ENCODE results near the gene NHLRC2. TPM values are rescaled to one million over a fixed set of nuclear protein-coding genes. Genes with fewer than 3 reads are reported as not detected.

Gene NHLRC2
- total and polyA plus RNA-seq, 2 of the 13 experiments (the other 11 are each of a cell fraction or from before 2014, with no cell fraction given) = 7.6 to 12.7 TPM

- peak; percentile 33; the same call in 1 of the 2 replicates for TF ChIP-seq CTCF (CRISPR knock-in tag; IDR thresholded peaks at IDR 0.05)
- TF ChIP-seq ZBTB40 (IDR thresholded peaks at IDR 0.05) = no peak
- peak; percentile 67; the same call in 1 of the 2 replicates for TF ChIP-seq ZBTB40 (CRISPR knock-in tag; IDR thresholded peaks at IDR 0.05)
- no peak; the same call in 1 of the 2 replicates for TF ChIP-seq MAZ (IDR thresholded peaks at IDR 0.05; ENCODE audit: borderline replicate concordance, low read depth, low read length)
- peak; percentile 64; the same call in 1 of the 2 replicates for TF ChIP-seq MAZ (CRISPR knock-in tag; IDR thresholded peaks at IDR 0.05; ENCODE audit: low read depth)
- TF ChIP-seq WIZ (CRISPR knock-in tag; IDR thresholded peaks at IDR 0.05) = peak; percentile 63; the same call in 1 of the 2 replicates
- TF ChIP-seq ZSCAN25 (CRISPR knock-in tag; IDR thresholded peaks at IDR 0.05) = 0 out of 2 replicates have a peak, but pooled peaks have one; percentile 44
- peak; percentile 31; the same call in 1 of the 2 replicates for TF ChIP-seq IRF2 (CRISPR knock-in tag; IDR thresholded peaks at IDR 0.05)
- TF ChIP-seq RFX1 (IDR thresholded peaks at IDR 0.05) = no peak
- no peak for TF ChIP-seq MEIS1 (CRISPR knock-in tag; IDR thresholded peaks at IDR 0.05; ENCODE audit: borderline replicate concordance)
- TF ChIP-seq THAP11 (CRISPR knock-in tag; IDR thresholded peaks at IDR 0.05) = peak; percentile 41; the same call in 1 of the 2 replicates
- TF ChIP-seq MED1 (CRISPR knock-in tag; IDR thresholded peaks at IDR 0.05) = peak; percentile 21; the same call in 1 of the 2 replicates
- TF ChIP-seq ZNF670 (CRISPR knock-in tag; IDR thresholded peaks at IDR 0.05; ENCODE audit: borderline replicate concordance) = no peak
- no peak for TF ChIP-seq ZNF367 (CRISPR knock-in tag; IDR thresholded peaks at IDR 0.05; ENCODE audit: borderline replicate concordance)
- TF ChIP-seq CEBPG (CRISPR knock-in tag; IDR thresholded peaks at IDR 0.05) = peak; percentile 6; the same call in 1 of the 2 replicates
- 0 out of 2 replicates have a peak, but pooled peaks have one; percentile 15 for TF ChIP-seq ELF3 (CRISPR knock-in tag; IDR thresholded peaks at IDR 0.05)
- no peak for TF ChIP-seq ZNF761 (CRISPR knock-in tag; conservative IDR thresholded peaks at IDR 0.05)
- TF ChIP-seq RCOR2 (CRISPR knock-in tag; IDR thresholded peaks at IDR 0.05) = no peak
Measured at GRCh38 chr10:113854761-113855588, 514 bp downstream of the NHLRC2 start (continued).
